ENCODE results near the gene HDAC10.

DNA sequence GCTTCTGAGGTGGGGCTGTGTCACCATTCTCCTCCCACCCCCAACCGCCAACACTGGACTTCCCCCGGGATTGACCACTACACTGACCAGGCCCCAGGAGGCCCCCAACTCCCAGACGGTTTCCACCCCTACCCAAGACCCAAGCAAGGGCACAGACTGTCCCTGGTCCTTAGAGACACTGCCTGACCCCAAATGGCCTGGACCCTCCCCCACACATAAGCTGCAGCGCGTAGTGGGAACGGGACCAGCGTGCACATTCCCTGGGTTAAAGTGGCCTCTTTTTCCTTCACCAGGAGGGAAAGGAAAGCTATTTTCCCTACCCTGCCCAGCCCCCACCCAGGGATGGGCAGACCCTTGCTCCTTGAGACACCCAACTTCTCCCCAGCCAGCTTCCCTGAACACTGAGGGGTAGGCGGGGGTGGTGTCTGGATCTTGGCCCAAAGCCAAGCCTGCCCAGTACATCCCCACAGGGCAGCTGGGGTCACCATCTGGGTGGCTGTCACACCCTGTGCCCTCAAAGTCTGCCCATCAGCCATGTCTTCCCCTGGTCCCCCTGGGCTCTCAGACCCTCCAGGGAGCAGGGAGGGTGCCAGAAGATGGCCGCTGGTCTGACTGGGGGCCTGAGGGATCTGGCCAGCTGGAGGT is 12.0 kb upstream of the HDAC10 start:
- TF ChIP-seq, protein P1, sequence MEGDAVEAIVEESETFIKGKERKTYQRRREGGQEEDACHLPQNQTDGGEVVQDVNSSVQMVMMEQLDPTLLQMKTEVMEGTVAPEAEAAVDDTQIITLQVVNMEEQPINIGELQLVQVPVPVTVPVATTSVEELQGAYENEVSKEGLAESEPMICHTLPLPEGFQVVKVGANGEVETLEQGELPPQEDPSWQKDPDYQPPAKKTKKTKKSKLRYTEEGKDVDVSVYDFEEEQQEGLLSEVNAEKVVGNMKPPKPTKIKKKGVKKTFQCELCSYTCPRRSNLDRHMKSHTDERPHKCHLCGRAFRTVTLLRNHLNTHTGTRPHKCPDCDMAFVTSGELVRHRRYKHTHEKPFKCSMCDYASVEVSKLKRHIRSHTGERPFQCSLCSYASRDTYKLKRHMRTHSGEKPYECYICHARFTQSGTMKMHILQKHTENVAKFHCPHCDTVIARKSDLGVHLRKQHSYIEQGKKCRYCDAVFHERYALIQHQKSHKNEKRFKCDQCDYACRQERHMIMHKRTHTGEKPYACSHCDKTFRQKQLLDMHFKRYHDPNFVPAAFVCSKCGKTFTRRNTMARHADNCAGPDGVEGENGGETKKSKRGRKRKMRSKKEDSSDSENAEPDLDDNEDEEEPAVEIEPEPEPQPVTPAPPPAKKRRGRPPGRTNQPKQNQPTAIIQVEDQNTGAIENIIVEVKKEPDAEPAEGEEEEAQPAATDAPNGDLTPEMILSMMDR (IDR thresholded peaks at IDR 0.05) = no peak
- TF ChIP-seq POLR2A (IDR thresholded peaks at IDR 0.05) (no peak), POLR2AphosphoS5 (IDR thresholded peaks at IDR 0.05) (no peak), EP300 (IDR thresholded peaks at IDR 0.05) (no peak)
